ENCODE results near the gene VPS26A. TPM values are rescaled to one million over a fixed set of nuclear protein-coding genes. Genes with fewer than 3 reads are reported as not detected.

The VPS26A gene
- total RNA-seq, 1 experiment from 2014 or later: 44.7 TPM

GRCh38 chr10:69075431-69075830 is 48.5 kb upstream of the VPS26A start:
- no peaks in the 10 kb centered on the region for H3K27me3 ChIP-seq (ENCODE audit: low read length)
- no peak overlapping the region for H3K9ac ChIP-seq (ENCODE audit: low read length)
- H3K9me2 ChIP-seq (replicated peaks; ENCODE audit: low read length): no peaks in the 10 kb centered on the region
- no peak for ATAC-seq
- no peaks in the 10 kb centered on the region for H3K36me3 ChIP-seq (ENCODE audit: low read depth, low read length)
- no peak overlapping the region for H3K4me3 ChIP-seq (ENCODE audit: low read length)
- H3K9me3 ChIP-seq (ENCODE audit: low read length): no peaks in the 10 kb centered on the region
- no peaks in the 10 kb centered on the region for H3F3A ChIP-seq (ENCODE audit: low read length, unreplicated experiment)
- intact Hi-C loops (cut with micrococcal nuclease): no loop called here
- POLR2A ChIA-PET (ENCODE audit: unreplicated experiment): no interaction called here
- no peaks in the 10 kb centered on the region for H3K79me2 ChIP-seq (ENCODE audit: low read length)
- H3K4me2 ChIP-seq (ENCODE audit: low read length): no peak overlapping the region
- no TSS peak for BruUV-seq (replicated peaks)
- CTCF ChIA-PET: no interaction called here
- no peak for DNase-seq
- TF ChIP-seq EZH2 (IDR thresholded peaks at IDR 0.05; ENCODE audit: low read length, unreplicated experiment) (no peak), CTCF (conservative IDR thresholded peaks at IDR 0.05; ENCODE audit: low read depth, low read length) (no peak), EZH2phosphoT487 (IDR thresholded peaks at IDR 0.05; ENCODE audit: borderline replicate concordance, low read length) (no peak)
- H4K20me1 ChIP-seq (ENCODE audit: low read length): no peaks in the 10 kb centered on the region
- H2AFZ ChIP-seq (ENCODE audit: low read length): no peak overlapping the region
- no peak overlapping the region for H3K27ac ChIP-seq (ENCODE audit: low read length)
- H3K4me1 ChIP-seq (ENCODE audit: insufficient read depth, low read length): no peaks in the 10 kb centered on the region

GRCh38 chr10:69078311-69078710 is 45.7 kb upstream of the VPS26A start:
- intact Hi-C loops (cut with micrococcal nuclease): no loop called here
- no peak overlapping the region for H3K9ac ChIP-seq (ENCODE audit: low read length)
- no peaks in the 10 kb centered on the region for H4K20me1 ChIP-seq (ENCODE audit: low read length)
- no TSS peak for BruUV-seq (replicated peaks)
- no peaks in the 10 kb centered on the region for H3K4me1 ChIP-seq (ENCODE audit: insufficient read depth, low read length)
- H3K9me3 ChIP-seq (ENCODE audit: low read length): no peaks in the 10 kb centered on the region
- no peak overlapping the region for H2AFZ ChIP-seq (ENCODE audit: low read length)
- POLR2A ChIA-PET (ENCODE audit: unreplicated experiment): no interaction called here
- H3K4me2 ChIP-seq (ENCODE audit: low read length): no peak overlapping the region
- no peak overlapping the region for H3K27ac ChIP-seq (ENCODE audit: low read length)
- H3K9me2 ChIP-seq (replicated peaks; ENCODE audit: low read length): no peaks in the 10 kb centered on the region
- H3K79me2 ChIP-seq (ENCODE audit: low read length): no peaks in the 10 kb centered on the region
- H3K27me3 ChIP-seq (ENCODE audit: low read length): no peaks in the 10 kb centered on the region
- H3F3A ChIP-seq (ENCODE audit: low read length, unreplicated experiment): no peaks in the 10 kb centered on the region
- no peak for ATAC-seq
- TF ChIP-seq EZH2 (IDR thresholded peaks at IDR 0.05; ENCODE audit: low read length, unreplicated experiment): no peak
- TF ChIP-seq CTCF (conservative IDR thresholded peaks at IDR 0.05; ENCODE audit: low read depth, low read length): no peak
- no peak for TF ChIP-seq EZH2phosphoT487 (IDR thresholded peaks at IDR 0.05; ENCODE audit: borderline replicate concordance, low read length)
- CTCF ChIA-PET: no interaction called here
- no peak overlapping the region for H3K4me3 ChIP-seq (ENCODE audit: low read length)
- no peaks in the 10 kb centered on the region for H3K36me3 ChIP-seq (ENCODE audit: low read depth, low read length)
- no peak for DNase-seq

- H3K36me3 ChIP-seq (ENCODE audit: low read depth, low read length): no peaks in the 10 kb centered on the region
- ATAC-seq (no peak), DNase-seq (no peak)
- H3K9me3 ChIP-seq (ENCODE audit: low read length): no peaks in the 10 kb centered on the region
- no peaks in the 10 kb centered on the region for H4K20me1 ChIP-seq (ENCODE audit: low read length)
- CTCF ChIA-PET: interaction anchor here (0.7 kb wide), 1 partner anchor 15 kb away, joined by 13 read pairs; no protein-coding TSS in a partner anchor
- no TSS peak for BruUV-seq (replicated peaks)
- no peaks in the 10 kb centered on the region for H3K27me3 ChIP-seq (ENCODE audit: low read length)
- H3F3A ChIP-seq (ENCODE audit: low read length, unreplicated experiment): no peaks in the 10 kb centered on the region
- no peak overlapping the region for H3K9ac ChIP-seq (ENCODE audit: low read length)
- TF ChIP-seq CTCF (conservative IDR thresholded peaks at IDR 0.05; ENCODE audit: low read depth, low read length) (no peak), EZH2 (IDR thresholded peaks at IDR 0.05; ENCODE audit: low read length, unreplicated experiment) (no peak), EZH2phosphoT487 (IDR thresholded peaks at IDR 0.05; ENCODE audit: borderline replicate concordance, low read length) (no peak)
- H2AFZ ChIP-seq (ENCODE audit: low read length): no peak overlapping the region
- intact Hi-C loops (cut with micrococcal nuclease): no loop called here
- H3K4me3 ChIP-seq (ENCODE audit: low read length): no peak overlapping the region
- H3K4me2 ChIP-seq (ENCODE audit: low read length): no peak overlapping the region
- POLR2A ChIA-PET (ENCODE audit: unreplicated experiment): no interaction called here
- no peak overlapping the region for H3K27ac ChIP-seq (ENCODE audit: low read length)
- H3K9me2 ChIP-seq (replicated peaks; ENCODE audit: low read length): no peaks in the 10 kb centered on the region
- H3K79me2 ChIP-seq (ENCODE audit: low read length): no peaks in the 10 kb centered on the region
- no peaks in the 10 kb centered on the region for H3K4me1 ChIP-seq (ENCODE audit: insufficient read depth, low read length)
Observed at GRCh38 chr10:69080226-69080625, 43.8 kb upstream of the VPS26A start.

Data from PC-3 (cell line).